Measurements from ENCODE around the gene HERC2.
"Not testable (repeated sequence)": the region's sequence is repeated elsewhere in the genome, so short reads cannot be mapped to it uniquely, and the experiment has no call there.

HERC2 gene

GRCh38 chr15:28125673-28126651 lies 196.0 kb downstream of the HERC2 start:
- no peak for DNase-seq

GRCh38 chr15:28124841-28125240 lies 197.1 kb downstream of the HERC2 start:
- DNase-seq = no peak

GRCh38 chr15:28123408-28124023 lies 198.5 kb downstream of the HERC2 start:
- no peak for DNase-seq

GRCh38 chr15:28122038-28122949 lies 199.7 kb downstream of the HERC2 start:
- no peak for DNase-seq

GRCh38 chr15:28121577-28121976 lies 200.4 kb downstream of the HERC2 start:
- not testable (repeated sequence) for DNase-seq

GRCh38 chr15:28120359-28120640 lies 201.7 kb downstream of the HERC2 start:
- DNase-seq = no peak

GRCh38 chr15:28118531-28118930 lies 203.4 kb downstream of the HERC2 start:
- DNase-seq = no peak

GRCh38 chr15:28118083-28118482 lies 203.9 kb downstream of the HERC2 start:
- no peak for DNase-seq

GRCh38 chr15:28117432-28117990 lies 204.5 kb downstream of the HERC2 start:
- no peak for DNase-seq

GRCh38 chr15:28116521-28117431 lies 205.2 kb downstream of the HERC2 start:
- DNase-seq = no peak

GRCh38 chr15:28115871-28116270 lies 206.1 kb downstream of the HERC2 start:
- DNase-seq = no peak

- DNase-seq = no peak
Measured at GRCh38 chr15:28114721-28115622, 207.0 kb downstream of the HERC2 start.

GRCh38 chr15:28114114-28114455 lies 207.9 kb downstream of the HERC2 start:
- no peak for DNase-seq

GRCh38 chr15:28113394-28114113 lies 208.4 kb downstream of the HERC2 start:
- DNase-seq = no peak

- no peak for DNase-seq
Measured at GRCh38 chr15:28112962-28113361, 209.0 kb downstream of the HERC2 start.

- DNase-seq = no peak
Measured at GRCh38 chr15:28112101-28112760, 209.7 kb downstream of the HERC2 start.

GRCh38 chr15:28111543-28111942 lies 210.4 kb downstream of the HERC2 start:
- DNase-seq = no peak

- DNase-seq = no peak
Measured at GRCh38 chr15:28110481-28110881, 211.5 kb downstream of the HERC2 start.

- DNase-seq = no peak
Measured at GRCh38 chr15:28109626-28110455, 212.1 kb downstream of the HERC2 start.
